B cell (primary cell): ENCODE results near the gene VAMP4. TPM values are rescaled to one million over a fixed set of nuclear protein-coding genes. Genes with fewer than 3 reads are reported as not detected.

ENCODE experiments used
- ATAC-seq: fragments of 200-7000 bp; cut with Tn5 transposase; one replicate; pipeline ENCODE4 v1.10.0; 2021; ENCODE audit warnings: low read depth, mild to moderate bottlenecking, moderate number of reproducible peaks, moderate library complexity
- CTCF ChIA-PET: fragments of 350-600 bp; sonication (Branson Sonifier 250); formaldehyde crosslinking; loops from one replicate; lab custom pipeline; 2021; ENCODE audit warnings: antibody characterized with exemption, inconsistent platforms; lab: Charles Lee
- POLR2A ChIA-PET: fragments of 350-600 bp; sonication (Branson Sonifier 250); formaldehyde crosslinking; loops from one replicate; lab custom pipeline; 2021; ENCODE audit warnings: antibody characterized with exemption; lab: Charles Lee
- DNase-seq: peaks from one replicate; pipeline ENCODE4 v3.0.0; 2013
- H2AFZ ChIP-seq: 2 replicates; pipeline ENCODE4 v1.6.1; 2012; ENCODE audit warnings: mild to moderate bottlenecking, low read depth, low read length; ENCODE audit not compliant: insufficient read depth, poor library complexity, severe bottlenecking
- H3K27ac ChIP-seq, 2 donors: 1 replicate in 1 of 2; 2 replicates in 1 of 2; pipeline ENCODE4 v1.5.1; 2012 to 2013; ENCODE audit warnings: low read length in 2 of 2, mild to moderate bottlenecking in 2 of 2, moderate library complexity in 1 of 2
- H3K27me3 ChIP-seq, 4 experiments: fragments of 200-600 bp in 1 of 4; sonication (generic) in 1 of 4; replicated peaks in 1 of 4; 1 replicate in 2 of 4; 2 replicates in 2 of 4; pipeline versions ENCODE4 v1.6.1 to v1.7.0; 2013 to 2016; ENCODE audit warnings: low read length in 3 of 4, mild to moderate bottlenecking in 2 of 4, mixed read lengths in 1 of 4, moderate library complexity in 1 of 4; ENCODE audit not compliant: insufficient read depth in 4 of 4, control insufficient read depth in 3 of 4; ENCODE audit errors: control extremely low read depth in 1 of 4
- H3K36me3 ChIP-seq, 2 experiments: replicated peaks in 1 of 2; 1 replicate in 1 of 2; 2 replicates in 1 of 2; pipeline versions ENCODE4 v1.6.1 to v1.7.1; 2013; ENCODE audit warnings: low read length in 1 of 2; ENCODE audit not compliant: insufficient read depth in 2 of 2, control insufficient read depth in 1 of 2; ENCODE audit errors: control extremely low read depth in 1 of 2, extremely low read depth in 1 of 2
- H3K4me1 ChIP-seq, 2 donors: fragments of 200-600 bp in 1 of 2; sonication (generic) in 1 of 2; 1 replicate in 1 of 2; 2 replicates in 1 of 2; pipeline versions ENCODE4 v1.5.1 to v1.6.1; 2013 to 2017; ENCODE audit warnings: low read length in 2 of 2; ENCODE audit not compliant: control insufficient read depth in 2 of 2, insufficient read depth in 2 of 2
- H3K4me2 ChIP-seq: replicated peaks from 2 replicates; pipeline ENCODE3; 2012; ENCODE audit warnings: mild to moderate bottlenecking, low read depth, low read length; ENCODE audit not compliant: poor library complexity, severe bottlenecking
- H3K4me3 ChIP-seq, 5 experiments: fragments of 200-600 bp in 1 of 5; sonication (generic) in 1 of 5; 1 replicate in 3 of 5; 2 replicates in 2 of 5; pipeline versions ENCODE4 v1.5.1 to v1.7.0; 2011 to 2016; ENCODE audit warnings: low read length in 4 of 5, mild to moderate bottlenecking in 4 of 5, low read depth in 2 of 5, control low read depth in 1 of 5, moderate library complexity in 1 of 5; ENCODE audit not compliant: insufficient read depth in 1 of 5; ENCODE audit errors: control extremely low read depth in 1 of 5, extremely low read depth in 1 of 5
- H3K79me2 ChIP-seq: fragments of 200-600 bp; sonication (generic); one replicate; pipeline ENCODE4 v1.6.0; 2016; ENCODE audit warnings: low read length; ENCODE audit not compliant: control insufficient read depth, insufficient read depth
- H3K9ac ChIP-seq: fragments of 200-600 bp; sonication (generic); 2 replicates; pipeline ENCODE4 v1.6.1; 2017; ENCODE audit warnings: mild to moderate bottlenecking, low read length, moderate library complexity
- H3K9me3 ChIP-seq, 3 donors: one replicate each; pipeline versions ENCODE4 v1.6.1 to v1.7.1; 2013; ENCODE audit warnings: low read length in 2 of 3; ENCODE audit not compliant: control insufficient read depth in 2 of 3, insufficient read depth in 1 of 3; ENCODE audit errors: control extremely low read depth in 1 of 3
- H4K20me1 ChIP-seq: 2 replicates; pipeline ENCODE4 v1.6.0; 2012; ENCODE audit warnings: mild to moderate bottlenecking, low read length; ENCODE audit not compliant: insufficient read depth, control insufficient read depth, poor library complexity, severe bottlenecking
- H3K27ac Mint-ChIP-seq: one replicate; pipeline ENCODE4 v1.8.0; 2021; ENCODE audit warnings: mixed read lengths
- H3K27me3 Mint-ChIP-seq: one replicate; pipeline ENCODE4 v1.8.0; 2021; ENCODE audit warnings: mixed read lengths
- H3K4me1 Mint-ChIP-seq: one replicate; pipeline ENCODE4 v1.8.0; 2021; ENCODE audit warnings: mixed read lengths
- H3K4me3 Mint-ChIP-seq: one replicate; pipeline ENCODE4 v1.8.0; 2021; ENCODE audit warnings: mixed read lengths
- H3K9me3 Mint-ChIP-seq: one replicate; pipeline ENCODE4 v1.8.0; 2022; ENCODE audit warnings: mixed read lengths; ENCODE audit not compliant: insufficient read depth
- EZH2 ChIP-seq: IDR thresholded peaks from 2 replicates; pipeline ENCODE4 v1.6.1; 2012; ENCODE audit warnings: borderline replicate concordance, low read depth, mild to moderate bottlenecking, moderate library complexity, low read length; ENCODE audit not compliant: insufficient read depth, poor library complexity, severe bottlenecking
- WGBS: methylation state at CpG from one replicate; pipeline ENCODE4 v1.1.5; 2013; ENCODE audit warnings: missing lambda C conversion rate; ENCODE audit not compliant: insufficient coverage; 5-methylcytosine and 5-hydroxymethylcytosine counted together
- intact Hi-C: fragments of 100-400 bp; cut with micrococcal nuclease; formaldehyde crosslinking; loops from one replicate; pipeline ENCODE4 v1.10.0; 2022
- polyA plus RNA-seq: library from polyadenylated mRNA; depleted of rRNA; stranded (reverse); fragments of >200 nt; gene quantifications from 2 replicates; pipeline ENCODE4 v1.2.3, GENCODE V29; 2012
- total RNA-seq, 2 donors: library from RNA; stranded (reverse); fragments of 120-200 nt in 1 of 2; gene quantifications; 1 replicate in 1 of 2; 2 replicates in 1 of 2; pipeline versions ENCODE4 v1.2.3 to v1.2.4, GENCODE V29; 2013 to 2022
- TF ChIP-seq, protein P1 (sequence below): fragments of 200-600 bp; IDR thresholded peaks from one replicate; pipeline ENCODE4 v1.8.0; 2022; ENCODE audit warnings: antibody characterized with exemption, mild to moderate bottlenecking

VAMP4 gene
- total and polyA plus RNA-seq, 2 donors (not counting 1 experiment from before 2014, with no cell fraction given): 11.6 to 21.8 TPM

GRCh38 chr1:171769171-171769570 lies 27.3 kb upstream of the VAMP4 start:
- H3K4me2 ChIP-seq: no peak overlapping the region
- CTCF ChIA-PET: no interaction called here
- no peak overlapping the region for H3K4me3 ChIP-seq
- no peak overlapping the region for H2AFZ ChIP-seq
- H3K79me2 ChIP-seq: no peaks in the 10 kb centered on the region
- Mint-ChIP-seq H3K27me3 (peaks cover 7% of the 10 kb centered on the region), H3K27ac (no peak overlapping the region), H3K9me3 (no peaks in the 10 kb centered on the region), H3K4me3 (no peak overlapping the region), H3K4me1 (peaks cover 8% of the 10 kb centered on the region)
- TF ChIP-seq, protein P1, sequence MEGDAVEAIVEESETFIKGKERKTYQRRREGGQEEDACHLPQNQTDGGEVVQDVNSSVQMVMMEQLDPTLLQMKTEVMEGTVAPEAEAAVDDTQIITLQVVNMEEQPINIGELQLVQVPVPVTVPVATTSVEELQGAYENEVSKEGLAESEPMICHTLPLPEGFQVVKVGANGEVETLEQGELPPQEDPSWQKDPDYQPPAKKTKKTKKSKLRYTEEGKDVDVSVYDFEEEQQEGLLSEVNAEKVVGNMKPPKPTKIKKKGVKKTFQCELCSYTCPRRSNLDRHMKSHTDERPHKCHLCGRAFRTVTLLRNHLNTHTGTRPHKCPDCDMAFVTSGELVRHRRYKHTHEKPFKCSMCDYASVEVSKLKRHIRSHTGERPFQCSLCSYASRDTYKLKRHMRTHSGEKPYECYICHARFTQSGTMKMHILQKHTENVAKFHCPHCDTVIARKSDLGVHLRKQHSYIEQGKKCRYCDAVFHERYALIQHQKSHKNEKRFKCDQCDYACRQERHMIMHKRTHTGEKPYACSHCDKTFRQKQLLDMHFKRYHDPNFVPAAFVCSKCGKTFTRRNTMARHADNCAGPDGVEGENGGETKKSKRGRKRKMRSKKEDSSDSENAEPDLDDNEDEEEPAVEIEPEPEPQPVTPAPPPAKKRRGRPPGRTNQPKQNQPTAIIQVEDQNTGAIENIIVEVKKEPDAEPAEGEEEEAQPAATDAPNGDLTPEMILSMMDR: no peak
- TF ChIP-seq EZH2: no peak
- POLR2A ChIA-PET: no interaction called here
- DNase-seq (no peak), ATAC-seq (no peak)
- H3K27me3 ChIP-seq: peaks cover 0 to 2% (median 0%) of the 10 kb centered on the region in 4 experiments
- H3K36me3 ChIP-seq: no peaks in the 10 kb centered on the region
- intact Hi-C loops: no loop called here
- H3K9ac ChIP-seq: no peak overlapping the region
- peaks cover 0 to 4% of the 10 kb centered on the region in 2 donors for H3K4me1 ChIP-seq
- 0% methylated on average over 1 of the region's 3 CpGs for WGBS
- no peak overlapping the region for H3K27ac ChIP-seq
- no peaks in the 10 kb centered on the region for H3K9me3 ChIP-seq
- H4K20me1 ChIP-seq: no peaks in the 10 kb centered on the region

GRCh38 chr1:171763764-171764163 lies 21.9 kb upstream of the VAMP4 start:
- ChIA-PET POLR2A (no interaction called here), CTCF (no interaction called here)
- H3K79me2 ChIP-seq: no peaks in the 10 kb centered on the region
- peaks cover 0 to 6% (median 1%) of the 10 kb centered on the region in 4 experiments for H3K27me3 ChIP-seq
- no peaks in the 10 kb centered on the region for H3K36me3 ChIP-seq
- no peak overlapping the region for H3K9ac ChIP-seq
- no peak overlapping the region for H3K4me3 ChIP-seq
- TF ChIP-seq, protein P1: no peak
- no peak for TF ChIP-seq EZH2
- Mint-ChIP-seq H3K9me3 (no peaks in the 10 kb centered on the region), H3K27me3 (peaks cover 22% of the 10 kb centered on the region), H3K27ac (no peak overlapping the region), H3K4me1 (no peaks in the 10 kb centered on the region), H3K4me3 (no peak overlapping the region)
- no peaks in the 10 kb centered on the region for H3K4me1 ChIP-seq
- H3K9me3 ChIP-seq: no peaks in the 10 kb centered on the region
- no peak overlapping the region for H2AFZ ChIP-seq
- intact Hi-C loops: no loop called here
- 91% methylated on average over 6 of the region's 6 CpGs for WGBS
- H3K27ac ChIP-seq: no peak overlapping the region
- no peaks in the 10 kb centered on the region for H4K20me1 ChIP-seq
- DNase-seq (no peak), ATAC-seq (no peak)
- no peak overlapping the region for H3K4me2 ChIP-seq
